H1 (cell line): ENCODE results near the gene MYLK4. TPM values are rescaled to one million over a fixed set of nuclear protein-coding genes. Genes with fewer than 3 reads are reported as not detected.

Experiments used
- CTCF ChIA-PET: fragments of 300-600 bp; sonication (Branson Sonifier 250); formaldehyde crosslinking; loops from one replicate; lab custom pipeline; 2021; ENCODE audit not compliant: partially characterized antibody; lab: Charles Lee
- POLR2A ChIA-PET: fragments of 300-600 bp; sonication (Branson Sonifier 250); formaldehyde crosslinking; loops from one replicate; lab custom pipeline; 2021; ENCODE audit warnings: inconsistent platforms; ENCODE audit not compliant: partially characterized antibody; lab: Charles Lee
- DNase-seq, 2 experiments: peaks; one replicate each; pipeline versions ENCODE4 v3.0.0 to v3.0.0-alpha.2; 2010 to 2022; ENCODE audit warnings: low spot score in 2 of 2, low read depth in 1 of 2, mixed read lengths in 1 of 2
- FAIRE-seq: peaks from 2 replicates; lab custom pipeline; 2011; peaks lifted over from hg19 to GRCh38; lab: Jason Lieb, UNC
- H2AFZ ChIP-seq: 2 replicates; pipeline ENCODE4 v1.8.1; 2012; ENCODE audit warnings: low read length, inconsistent platforms
- H2AK5ac ChIP-seq: 2 replicates; pipeline ENCODE4 v1.6.1; 2013; ENCODE audit warnings: low read depth, low read length
- H2BK120ac ChIP-seq: replicated peaks from 2 replicates; pipeline ENCODE3; 2013; ENCODE audit warnings: low read depth, low read length, inconsistent platforms
- H2BK12ac ChIP-seq: 2 replicates; pipeline ENCODE4 v1.6.1; 2013; ENCODE audit warnings: low read depth, low read length
- H2BK15ac ChIP-seq: 2 replicates; pipeline ENCODE4 v1.6.1; 2013; ENCODE audit warnings: low read length
- H2BK20ac ChIP-seq: 2 replicates; pipeline ENCODE4 v1.6.1; 2013; ENCODE audit warnings: low read length
- H2BK5ac ChIP-seq: 2 replicates; pipeline ENCODE4 v1.6.1; 2013; ENCODE audit warnings: low read depth, low read length
- H3K14ac ChIP-seq: 2 replicates; pipeline ENCODE4 v1.6.1; 2013; ENCODE audit warnings: inconsistent platforms; ENCODE audit not compliant: insufficient read length
- H3K18ac ChIP-seq: 2 replicates; pipeline ENCODE4 v1.6.1; 2013; ENCODE audit warnings: low read length; ENCODE audit errors: extremely low read depth
- H3K23ac ChIP-seq: 2 replicates; pipeline ENCODE4 v1.6.1; 2013; ENCODE audit warnings: inconsistent platforms; ENCODE audit not compliant: insufficient read length
- H3K23me2 ChIP-seq: 2 replicates; pipeline ENCODE4 v1.6.1; 2013; ENCODE audit warnings: low read depth, low read length
- H3K27ac ChIP-seq: 2 replicates; pipeline ENCODE4 v1.6.1; 2011; ENCODE audit warnings: low read depth, low read length, inconsistent platforms
- H3K27me3 ChIP-seq, 4 experiments: replicated peaks in 1 of 4; 1 replicate in 1 of 4; 2 replicates in 3 of 4; pipeline versions ENCODE4 v1.6.1 to v1.8.1; 2011 to 2013; ENCODE audit warnings: low read length in 3 of 4, mild to moderate bottlenecking in 3 of 4, inconsistent platforms in 2 of 4, mixed read lengths in 2 of 4, moderate library complexity in 1 of 4; ENCODE audit not compliant: control insufficient read depth in 3 of 4, insufficient read depth in 3 of 4; ENCODE audit errors: extremely low read depth in 1 of 4
- H3K36me3 ChIP-seq, 4 experiments: 2 replicates each; pipeline versions ENCODE4 v1.6.1 to v1.8.1; 2011 to 2013; ENCODE audit warnings: mild to moderate bottlenecking in 4 of 4, low read length in 3 of 4, moderate library complexity in 2 of 4, control low read depth in 1 of 4, inconsistent platforms in 1 of 4; ENCODE audit not compliant: insufficient read depth in 4 of 4, control insufficient read depth in 2 of 4
- H3K4ac ChIP-seq: replicated peaks from 2 replicates; pipeline ENCODE3; 2013; ENCODE audit warnings: low read length, low read depth, mixed read lengths, inconsistent platforms; ENCODE audit not compliant: insufficient read length
- H3K4me1 ChIP-seq, 4 experiments: replicated peaks in 1 of 4; 1 replicate in 1 of 4; 2 replicates in 3 of 4; pipeline versions ENCODE4 v1.6.1 to v1.8.1; 2011 to 2013; ENCODE audit warnings: low read length in 3 of 4, inconsistent platforms in 2 of 4, mixed read lengths in 1 of 4; ENCODE audit not compliant: insufficient read depth in 4 of 4, control insufficient read depth in 3 of 4
- H3K4me2 ChIP-seq, 2 experiments: 2 replicates each; pipeline versions ENCODE4 v1.6.1 to v1.8.1; 2011 to 2013; ENCODE audit warnings: low read depth in 2 of 2, low read length in 2 of 2, control low read depth in 1 of 2, inconsistent platforms in 1 of 2, mild to moderate bottlenecking in 1 of 2; ENCODE audit not compliant: insufficient read depth in 1 of 2
- H3K4me3 ChIP-seq, 4 experiments: fragments of 200-600, 300-600 bp in 1 of 4; sonication (generic), shearing (Covaris generic), sonication (Bioruptor Twin) in 1 of 4; 2 replicates each; pipeline versions ENCODE4 v1.5.1 to v1.8.1; 2011 to 2016; ENCODE audit warnings: low read length in 4 of 4, low read depth in 3 of 4, control low read depth in 2 of 4, inconsistent platforms in 2 of 4, mild to moderate bottlenecking in 2 of 4, mixed read lengths in 1 of 4, moderate library complexity in 1 of 4; ENCODE audit not compliant: insufficient read depth in 2 of 4; ENCODE audit errors: extremely low read depth in 1 of 4
- H3K56ac ChIP-seq: replicated peaks from 2 replicates; pipeline ENCODE3; 2013; ENCODE audit warnings: low read depth, mild to moderate bottlenecking, mixed read lengths, low read length, inconsistent platforms; ENCODE audit not compliant: insufficient read length
- H3K79me1 ChIP-seq: 2 replicates; pipeline ENCODE4 v1.6.1; 2013; ENCODE audit warnings: low read depth, low read length, control low read depth
- H3K79me2 ChIP-seq, 2 experiments: 2 replicates each; pipeline versions ENCODE4 v1.6.1 to v1.8.1; 2012 to 2013; ENCODE audit warnings: low read length in 2 of 2, mild to moderate bottlenecking in 2 of 2, inconsistent platforms in 1 of 2; ENCODE audit not compliant: insufficient read depth in 2 of 2, control insufficient read depth in 1 of 2
- H3K9ac ChIP-seq, 4 experiments: replicated peaks in 1 of 4; 1 replicate in 1 of 4; 2 replicates in 3 of 4; pipeline versions ENCODE4 v1.6.1 to v1.8.1; 2011 to 2013; ENCODE audit warnings: low read depth in 3 of 4, low read length in 3 of 4, control low read depth in 2 of 4, mild to moderate bottlenecking in 2 of 4, moderate library complexity in 2 of 4, inconsistent platforms in 1 of 4; ENCODE audit errors: extremely low read depth in 1 of 4
- H3K9me3 ChIP-seq, 2 experiments: 2 replicates each; pipeline versions ENCODE4 v1.6.1 to v1.8.1; 2012 to 2013; ENCODE audit warnings: mild to moderate bottlenecking in 2 of 2, moderate library complexity in 2 of 2, control low read depth in 1 of 2, inconsistent platforms in 1 of 2, low read depth in 1 of 2, low read length in 1 of 2, mixed read lengths in 1 of 2; ENCODE audit not compliant: insufficient read depth in 2 of 2
- H4K20me1 ChIP-seq, 2 experiments: replicated peaks in 1 of 2; 2 replicates each; pipeline versions ENCODE3 to v1.8.1; 2011 to 2013; ENCODE audit warnings: inconsistent platforms in 2 of 2, low read length in 2 of 2, mild to moderate bottlenecking in 1 of 2; ENCODE audit not compliant: insufficient read depth in 2 of 2, control insufficient read depth in 1 of 2
- H4K5ac ChIP-seq: 2 replicates; pipeline ENCODE4 v1.6.1; 2013; ENCODE audit warnings: low read length, low read depth, mixed read lengths, inconsistent platforms; ENCODE audit not compliant: insufficient read length
- H4K8ac ChIP-seq: 2 replicates; pipeline ENCODE4 v1.8.0; 2013; ENCODE audit warnings: mild to moderate bottlenecking, moderate library complexity, low read length, inconsistent platforms; ENCODE audit not compliant: insufficient read depth; ENCODE audit errors: extremely low read depth
- H4K91ac ChIP-seq: replicated peaks from 2 replicates; pipeline ENCODE3; 2013; ENCODE audit warnings: low read length, mixed read lengths, inconsistent platforms; ENCODE audit not compliant: insufficient read length
- RFX5 ChIP-seq: IDR thresholded peaks from 2 replicates; pipeline ENCODE4 v1.6.1; 2011; ENCODE audit warnings: low read depth, low read length, improper control_type of control experiment, borderline replicate concordance
- SIX5 ChIP-seq: IDR thresholded peaks from 2 replicates; pipeline ENCODE4 v1.6.1; 2011; ENCODE audit warnings: mild to moderate bottlenecking, low read depth, low read length
- SUZ12 ChIP-seq: fragments of 200-600 bp; sonication (generic); IDR thresholded peaks from 2 replicates; pipeline ENCODE4 v1.6.1; 2012; ENCODE audit warnings: mild to moderate bottlenecking, inconsistent platforms, low read length, moderate library complexity, mixed read lengths
- TBP ChIP-seq: IDR thresholded peaks from 2 replicates; pipeline ENCODE4 v1.6.1; 2011; ENCODE audit warnings: low read depth, low read length, improper control_type of control experiment
- WGBS, 2 experiments: shearing (Covaris generic) in 1 of 2; methylation state at CpG; one replicate each; pipeline versions ENCODE4 v1.1.6 to v1.1.7; 2013 to 2015; ENCODE audit warnings: low lambda C conversion rate in 2 of 2, mixed read lengths in 2 of 2, inconsistent platforms in 1 of 2, low coverage in 1 of 2, missing lambda C conversion rate in 1 of 2; ENCODE audit not compliant: insufficient replicate concordance in 2 of 2, insufficient coverage in 1 of 2, insufficient read length in 1 of 2; ENCODE audit errors: extremely low coverage in 1 of 2, missing lambda C conversion rate in 1 of 2; 5-methylcytosine and 5-hydroxymethylcytosine counted together
- polyA plus RNA-seq, 7 experiments: library from polyadenylated mRNA; depleted of rRNA in 3 of 7; stranded (reverse) in 5 of 7; unstranded in 2 of 7; fragments of >200 nt in 5 of 7; fragments of 200-250 nt in 2 of 7; gene quantifications; 1 replicate in 5 of 7; 2 replicates in 1 of 7; 4 replicates in 1 of 7; pipeline versions ENCODE4 v1.2.1 to v1.2.3, GENCODE V29; 2011 to 2013; ENCODE audit warnings: missing spikeins in 2 of 7, mixed read lengths in 2 of 7
- total RNA-seq: library from RNA; stranded (reverse); fragmentation: NEBNext Ultra II Directional; extraction: Animal tissue kit (Norgen Biotek cat#: 25700); gene quantifications from 2 replicates; pipeline ENCODE4 v1.2.1, GENCODE V29; 2021

Gene MYLK4
- total and polyA plus RNA-seq, 2 of the 8 experiments (the other 6 are each of a cell fraction or from before 2014, with no cell fraction given): 0.11 to 0.17 TPM

DNA sequence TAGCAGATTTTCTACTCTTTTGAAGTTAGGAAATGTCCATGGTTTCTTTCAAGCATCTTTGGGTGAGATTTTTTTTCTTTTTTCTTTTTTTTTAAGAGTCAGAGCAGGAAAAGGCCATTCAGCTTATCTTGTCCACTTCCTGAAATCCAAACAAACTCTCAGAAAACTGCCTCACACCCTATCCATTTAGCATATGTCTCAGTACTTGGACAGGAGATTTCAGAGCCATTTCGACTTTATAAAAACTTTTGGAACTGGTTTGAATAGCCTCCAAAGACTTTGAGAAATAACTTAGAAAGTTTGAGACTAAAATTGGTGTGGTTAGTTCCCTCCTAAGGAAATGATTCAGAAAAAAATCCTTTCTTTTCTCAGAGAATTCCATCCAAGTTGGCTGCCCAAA is 125.1 kb downstream of the MYLK4 start:
- no peak for DNase-seq

More for the DNA sequence above, 125.1 kb downstream of the MYLK4 start:
- no peak overlapping the region for H2BK15ac ChIP-seq
- H3K4me2 ChIP-seq: no peak overlapping the region
- H3K23me2 ChIP-seq: no peaks in the 10 kb centered on the region; the same call in 1 of the 2 replicates
- H3K27ac ChIP-seq: no peak overlapping the region
- H3K4me3 ChIP-seq: no peak overlapping the region
- no peaks in the 10 kb centered on the region for H4K20me1 ChIP-seq
- H2AK5ac ChIP-seq: no peak overlapping the region
- H3K4ac ChIP-seq: no peak overlapping the region
- H2AFZ ChIP-seq: no peak overlapping the region
- H2BK12ac ChIP-seq: no peak overlapping the region
- no peak overlapping the region for H3K23ac ChIP-seq
- no peaks in the 10 kb centered on the region for H3K9me3 ChIP-seq
- H2BK5ac ChIP-seq: no peak overlapping the region
- no peaks in the 10 kb centered on the region for H3K79me2 ChIP-seq
- H3K14ac ChIP-seq: no peak overlapping the region
- FAIRE-seq: no peak
- H3K36me3 ChIP-seq: no peaks in the 10 kb centered on the region
- TF ChIP-seq SUZ12 (no peak), SIX5 (no peak), TBP (no peak), RFX5 (no peak)
- no peaks in the 10 kb centered on the region for H3K27me3 ChIP-seq
- no peak overlapping the region for H2BK120ac ChIP-seq
- ChIA-PET POLR2A (no interaction called here), CTCF (no interaction called here)
- H3K4me1 ChIP-seq: no peaks in the 10 kb centered on the region
- H2BK20ac ChIP-seq: no peak overlapping the region
- H3K18ac ChIP-seq: no peak overlapping the region
- no peaks in the 10 kb centered on the region for H3K79me1 ChIP-seq
- WGBS, 2 experiments: 78% methylated on average over 1 of the region's 1 CpG; no CpG with 5 or more reads in 1 of the 2 experiments
- H4K5ac ChIP-seq: no peak overlapping the region
- H3K56ac ChIP-seq: no peak overlapping the region
- no peak overlapping the region for H4K91ac ChIP-seq
- H4K8ac ChIP-seq: no peak overlapping the region
- no peak overlapping the region for H3K9ac ChIP-seq
